Stimulated activated CD8-positive, alpha-beta memory T cell treated with anti-CD3 and anti-CD28 coated beads, Interleukin-7, amount 100 ng/mL, for 24 hours (primary cell): ENCODE measurements around the gene NUP54.

Experiments used
- DNase-seq: peaks from one replicate; pipeline ENCODE4 v3.0.0-alpha.2; 2020; ENCODE audit warnings: low read depth

The NUP54 gene

GRCh38 chr4:76147454-76148141 is 599 bp downstream of the NUP54 start:
- peak; percentile 21 for DNase-seq

- no peak for DNase-seq
Measured at GRCh38 chr4:76144546-76144945, 3.7 kb downstream of the NUP54 start.

- DNase-seq, result no peak
Measured at GRCh38 chr4:76141241-76141640, 7.0 kb downstream of the NUP54 start.

- DNase-seq, result no peak
Measured at GRCh38 chr4:76127754-76128153, 20.4 kb downstream of the NUP54 start.

- DNase-seq, result no peak
Measured at GRCh38 chr4:76125816-76126215, 22.4 kb downstream of the NUP54 start.

GRCh38 chr4:76120199-76120598 is 28.0 kb downstream of the NUP54 start:
- DNase-seq, result no peak

- no peak for DNase-seq
Measured at GRCh38 chr4:76117536-76117935, 30.7 kb downstream of the NUP54 start.

- DNase-seq, result no peak
Measured at GRCh38 chr4:76116821-76117220, 31.4 kb downstream of the NUP54 start.

- DNase-seq, result no peak
Measured at GRCh38 chr4:76108467-76109181, 39.6 kb downstream of the NUP54 start.

GRCh38 chr4:76106442-76106841 is 41.8 kb downstream of the NUP54 start:
- no peak for DNase-seq

GRCh38 chr4:76105652-76106051 is 42.5 kb downstream of the NUP54 start:
- no peak for DNase-seq

GRCh38 chr4:76096076-76096475 is 52.1 kb downstream of the NUP54 start:
- no peak for DNase-seq

GRCh38 chr4:76095568-76095967 is 52.6 kb downstream of the NUP54 start:
- DNase-seq, result no peak

GRCh38 chr4:76091052-76091451 is 57.1 kb downstream of the NUP54 start:
- DNase-seq, result no peak

- no peak for DNase-seq
Measured at GRCh38 chr4:76090241-76090691, 57.9 kb downstream of the NUP54 start.

- no peak for DNase-seq
Measured at GRCh38 chr4:76088719-76089118, 59.5 kb downstream of the NUP54 start.

- DNase-seq, result no peak
Measured at GRCh38 chr4:76087007-76087769, 61.0 kb downstream of the NUP54 start.

- DNase-seq, result no peak
Measured at GRCh38 chr4:76084542-76084941, 63.7 kb downstream of the NUP54 start.

- DNase-seq, result no peak
Measured at GRCh38 chr4:76083386-76083988, 64.7 kb downstream of the NUP54 start.

- DNase-seq, result no peak
Measured at GRCh38 chr4:76078033-76078613, 70.1 kb downstream of the NUP54 start.

- no peak for DNase-seq
Measured at GRCh38 chr4:76074993-76075600, 73.1 kb downstream of the NUP54 start.

GRCh38 chr4:76074468-76074867 is 73.7 kb downstream of the NUP54 start, which contains the start of gene ART3:
TSS of gene ART3 (plus strand) at chr4:76074709. CDS start at chr4:76075890, 1,181 bp downstream.
- DNase-seq, result no peak
